ENCODE results near the gene CPLX3.

Gene CPLX3

DNA sequence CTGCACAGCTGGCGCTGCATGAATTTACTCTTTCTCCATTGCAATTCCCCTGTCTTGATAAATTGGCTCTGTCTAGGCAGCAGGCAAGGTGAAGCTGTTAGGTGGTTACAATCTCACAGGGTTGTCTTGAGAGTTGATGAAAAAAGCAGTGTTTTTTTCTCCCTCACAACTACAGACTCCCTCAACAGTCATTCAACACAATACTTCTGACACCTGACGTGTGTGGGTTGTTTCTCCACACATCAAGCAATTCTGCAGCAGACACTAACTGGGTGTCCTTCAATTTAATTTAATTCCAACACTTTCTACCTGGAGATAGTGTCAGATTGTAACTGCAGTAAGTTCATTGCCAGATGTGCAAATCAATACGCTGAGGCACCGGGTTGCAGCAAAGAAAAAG is 51.8 kb downstream of the CPLX3 start:
- Mint-ChIP-seq H3K9me3 (peaks cover 9% of the 10 kb centered on the region), H3K4me3 (no peak overlapping the region), H3K4me1 (ENCODE audit: low read depth) (peaks cover 29% of the 10 kb centered on the region), H3K27ac (no peak overlapping the region), H3K27me3 (peaks cover 1% of the 10 kb centered on the region), H3K36me3 (ENCODE audit: low read depth) (peaks cover under 1% of the 10 kb centered on the region)
- intact Hi-C loops (cut with micrococcal nuclease) = no loop called here

Data from dendritic cell treated with granulocyte-macrophage colony-stimulating factor and Interleukin-4, amounts not matched to agents 40 ng/mL and 50 ng/mL, for 4 days (primary cell).